Aorta (tissue), 5 donors: ENCODE data around the gene ROBO1. TPM values are rescaled to one million over a fixed set of nuclear protein-coding genes. Genes with fewer than 3 reads are reported as not detected.

Experiments
- ATAC-seq: fragments of 200-7000 bp; cut with Tn5 transposase; one replicate; pipeline ENCODE4 v1.9.1; 2022; ENCODE audit warnings: moderate library complexity; ENCODE audit not compliant: low FRiP score
- DNase-seq, 2 donors: peaks; one replicate each; pipeline ENCODE4 v3.0.0-alpha.2; 2020
- H3K27ac ChIP-seq, 2 donors: one replicate each; pipeline ENCODE4 v1.5.1; 2013; ENCODE audit warnings: low read length in 2 of 2, mild to moderate bottlenecking in 2 of 2, moderate library complexity in 2 of 2, control low read depth in 1 of 2, inconsistent platforms in 1 of 2, low read depth in 1 of 2
- H3K27me3 ChIP-seq, 2 donors: one replicate each; pipeline ENCODE4 v1.6.1; 2013; ENCODE audit warnings: control low read depth in 1 of 2, low read length in 1 of 2, mild to moderate bottlenecking in 1 of 2, moderate library complexity in 1 of 2; ENCODE audit not compliant: insufficient read depth in 2 of 2, control insufficient read depth in 1 of 2
- H3K36me3 ChIP-seq, 2 donors: one replicate each; pipeline ENCODE4 v1.6.1; 2013; ENCODE audit warnings: control low read depth in 1 of 2, low read length in 1 of 2, mild to moderate bottlenecking in 1 of 2; ENCODE audit not compliant: insufficient read depth in 2 of 2, control insufficient read depth in 1 of 2
- H3K4me1 ChIP-seq, 2 donors: one replicate each; pipeline ENCODE4 v1.6.1; 2013; ENCODE audit warnings: low read length in 2 of 2, control low read depth in 1 of 2, mild to moderate bottlenecking in 1 of 2, moderate library complexity in 1 of 2; ENCODE audit not compliant: insufficient read depth in 2 of 2, control insufficient read depth in 1 of 2
- H3K4me3 ChIP-seq, 2 donors: one replicate each; pipeline ENCODE4 v1.5.1; 2013; ENCODE audit warnings: low read length in 2 of 2, control low read depth in 1 of 2, mild to moderate bottlenecking in 1 of 2
- H3K9me3 ChIP-seq: one replicate; pipeline ENCODE4 v1.6.1; 2013; ENCODE audit warnings: mild to moderate bottlenecking, low read length; ENCODE audit not compliant: control insufficient read depth
- WGBS, 2 donors: extraction: QIAGEN DNeasy Blood & Tissue Kit; methylation state at CpG; one replicate each; pipeline ENCODE4 v1.1.7; 2013; 5-methylcytosine and 5-hydroxymethylcytosine counted together
- intact Hi-C, 2 donors: fragments of 100-400 bp; cut with DNase I; formaldehyde crosslinking; loops; one replicate each; pipeline versions ENCODE4 v1.14.2 to v1.15.0; 2022
- polyA plus RNA-seq, 2 donors: library from polyadenylated mRNA; stranded (reverse); fragments of 200-250 nt; gene quantifications; one replicate each; pipeline ENCODE4 v1.2.3, GENCODE V29; 2013
- total RNA-seq, 2 donors: library from RNA; stranded (reverse); fragmentation: NEBNext Ultra II Directional; extraction: Animal tissue kit (Norgen Biotek cat#: 25700); gene quantifications; one replicate each; pipeline ENCODE4 v1.2.1, GENCODE V29; 2021
- donor health status: healthy with polysubstance abuse.
- donor health status: Bipolar disorder and iron deficiency.
- donor health status: DM: no; HTN: no; CAD: no.
- donor health status: DM: no; HTN: no; CAD: no.
- donor health status: DM: yes; HTN: yes; CAD: no.

The ROBO1 gene
- total and polyA plus RNA-seq, 4 donors: 2.1 to 33.1 (median 16.6) TPM

GRCh38 chr3:79410617-79411016 is 357.2 kb downstream of the ROBO1 start:
- no peak overlapping the region for H3K4me3 ChIP-seq
- H3K9me3 ChIP-seq: no peaks in the 10 kb centered on the region
- ATAC-seq: no peak
- intact Hi-C loops: no loop called here
- no peak overlapping the region for H3K27ac ChIP-seq
- H3K27me3 ChIP-seq: no peaks in the 10 kb centered on the region
- H3K4me1 ChIP-seq: no peaks in the 10 kb centered on the region
- WGBS, 2 donors: 75 to 77% methylated on average over 2 of the region's 2 CpGs
- H3K36me3 ChIP-seq: no peaks in the 10 kb centered on the region
- no peak for DNase-seq

GRCh38 chr3:79410136-79410535 is 357.7 kb downstream of the ROBO1 start:
- H3K4me3 ChIP-seq: no peak overlapping the region
- H3K27me3 ChIP-seq: no peaks in the 10 kb centered on the region
- ATAC-seq: no peak
- no peak overlapping the region for H3K27ac ChIP-seq
- DNase-seq: no peak
- H3K36me3 ChIP-seq: no peaks in the 10 kb centered on the region
- intact Hi-C loops: no loop called here
- H3K9me3 ChIP-seq: no peaks in the 10 kb centered on the region
- no peaks in the 10 kb centered on the region for H3K4me1 ChIP-seq
- WGBS, 2 donors: 79 to 86% methylated on average over 2 of the region's 2 CpGs

DNA sequence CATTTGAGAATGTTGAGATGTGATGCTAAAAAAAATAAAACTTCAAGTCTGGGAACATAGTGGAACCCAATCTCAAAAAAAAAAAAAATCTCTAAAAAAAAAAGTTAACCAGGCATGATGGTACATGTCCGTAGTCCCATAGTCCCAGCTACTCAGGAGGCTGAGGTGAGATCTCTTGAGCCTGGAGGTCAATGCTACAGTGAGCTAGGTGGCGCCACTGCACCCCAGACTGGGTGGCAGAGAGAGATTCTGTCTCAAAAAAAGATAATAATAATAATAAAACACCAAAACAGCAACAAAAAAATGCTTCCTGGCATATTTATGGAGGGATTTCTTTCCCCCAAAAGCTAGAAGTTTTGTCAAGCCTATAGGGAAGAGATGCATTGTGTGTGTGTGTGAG is 361.6 kb downstream of the ROBO1 start:
- DNase-seq: no peak
- no peak for ATAC-seq
- 83 to 88% methylated on average over 2 of the region's 2 CpGs for WGBS, 2 donors
- Histone ChIP-seq H3K27ac (no peak overlapping the region), H3K9me3 (no peaks in the 10 kb centered on the region), H3K27me3 (no peaks in the 10 kb centered on the region), H3K4me3 (no peak overlapping the region), H3K4me1 (no peaks in the 10 kb centered on the region), H3K36me3 (no peaks in the 10 kb centered on the region)
- intact Hi-C loops: no loop called here

DNA sequence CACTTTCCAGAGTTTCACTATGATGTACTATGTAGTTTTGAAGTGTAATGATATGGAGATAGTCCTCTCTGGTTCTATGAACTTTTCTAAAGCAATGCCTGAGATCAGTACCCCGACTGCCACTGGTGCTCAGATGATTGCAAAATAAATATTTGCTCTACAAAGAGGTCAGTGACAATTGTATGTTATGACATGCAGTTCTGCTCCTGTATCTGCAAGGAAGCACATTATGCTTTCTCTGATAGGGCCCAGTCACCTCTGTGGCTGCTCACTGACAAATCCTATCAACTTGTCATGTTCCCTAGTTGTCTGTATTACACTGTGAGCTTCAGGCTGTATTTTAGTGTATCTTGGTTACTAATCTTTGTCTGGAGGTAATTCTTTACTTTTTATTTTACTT is 362.6 kb downstream of the ROBO1 start:
- intact Hi-C loops: no loop called here
- Histone ChIP-seq H3K4me1 (no peaks in the 10 kb centered on the region), H3K9me3 (no peaks in the 10 kb centered on the region), H3K27me3 (no peaks in the 10 kb centered on the region), H3K36me3 (no peaks in the 10 kb centered on the region), H3K27ac (no peak overlapping the region), H3K4me3 (no peak overlapping the region)
- WGBS, 2 donors: 32 to 48% methylated on average over 1 of the region's 1 CpG
- DNase-seq (no peak), ATAC-seq (no peak)

DNA sequence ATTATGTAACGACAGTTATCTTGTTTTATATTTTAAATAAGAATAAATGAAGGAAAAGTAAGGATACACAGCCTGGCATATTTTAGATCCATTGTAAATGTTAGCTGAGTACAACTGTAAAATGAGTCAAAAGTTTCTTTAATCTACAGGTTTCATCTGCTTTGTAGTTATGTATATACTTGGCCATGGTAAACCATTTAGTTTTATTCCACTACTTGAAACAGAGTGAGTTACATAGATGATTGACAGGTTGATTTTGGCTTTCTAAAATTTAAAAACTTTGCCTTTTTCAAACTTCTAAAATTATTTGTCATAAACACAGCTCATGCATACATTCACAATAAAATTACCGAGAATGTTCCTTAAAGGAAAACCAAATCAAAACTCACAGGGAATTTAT is 371.2 kb downstream of the ROBO1 start:
- ATAC-seq (no peak), DNase-seq (no peak)
- Histone ChIP-seq H3K4me3 (no peak overlapping the region), H3K36me3 (no peaks in the 10 kb centered on the region), H3K4me1 (no peaks in the 10 kb centered on the region), H3K27me3 (no peaks in the 10 kb centered on the region), H3K27ac (no peak overlapping the region), H3K9me3 (no peaks in the 10 kb centered on the region)
- 49 to 54% methylated on average over 2 of the region's 2 CpGs for WGBS, 2 donors
- intact Hi-C loops: no loop called here

- DNase-seq (no peak), ATAC-seq (no peak)
- no peaks in the 10 kb centered on the region for H3K36me3 ChIP-seq
- 90 to 95% methylated on average over 1 of the region's 1 CpG for WGBS, 2 donors
- H3K9me3 ChIP-seq: no peaks in the 10 kb centered on the region
- no peak overlapping the region for H3K27ac ChIP-seq
- intact Hi-C loops: no loop called here
- no peak overlapping the region for H3K4me3 ChIP-seq
- H3K4me1 ChIP-seq: no peaks in the 10 kb centered on the region
- H3K27me3 ChIP-seq: no peaks in the 10 kb centered on the region
Observed at GRCh38 chr3:79392479-79392878, 375.3 kb downstream of the ROBO1 start.

GRCh38 chr3:79390352-79390751 is 377.4 kb downstream of the ROBO1 start:
- no peaks in the 10 kb centered on the region for H3K9me3 ChIP-seq
- H3K36me3 ChIP-seq: no peaks in the 10 kb centered on the region
- H3K4me3 ChIP-seq: no peak overlapping the region
- intact Hi-C loops: no loop called here
- H3K27ac ChIP-seq: no peak overlapping the region
- WGBS, 2 donors: 80 to 84% methylated on average over 2 of the region's 2 CpGs
- H3K4me1 ChIP-seq: no peaks in the 10 kb centered on the region
- DNase-seq: no peak
- ATAC-seq: no peak
- H3K27me3 ChIP-seq: no peaks in the 10 kb centered on the region

DNA sequence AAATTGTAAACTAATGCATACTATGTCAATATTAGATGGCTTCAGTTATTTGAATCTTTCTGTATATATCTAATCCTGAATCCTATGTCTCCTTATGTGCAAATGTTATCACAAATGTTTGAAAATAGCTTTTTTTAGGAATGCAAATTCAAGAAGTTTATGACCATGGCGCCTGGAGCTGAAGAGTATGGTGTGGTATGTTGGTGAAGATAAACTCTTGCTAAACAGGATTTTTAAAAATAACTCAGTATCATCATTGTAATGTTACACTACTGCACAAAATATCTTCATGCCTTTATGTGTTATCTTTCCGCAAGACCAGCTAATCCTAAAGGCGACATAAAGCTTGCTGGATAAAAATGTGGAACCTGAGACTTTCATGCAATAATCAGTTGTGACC is 382.6 kb downstream of the ROBO1 start:
- Histone ChIP-seq H3K9me3 (no peaks in the 10 kb centered on the region), H3K4me1 (no peaks in the 10 kb centered on the region), H3K27ac (no peak overlapping the region), H3K36me3 (no peaks in the 10 kb centered on the region), H3K4me3 (no peak overlapping the region), H3K27me3 (no peaks in the 10 kb centered on the region)
- ATAC-seq (no peak), DNase-seq (no peak)
- WGBS, 2 donors: 72 to 79% methylated on average over 3 of the region's 3 CpGs
- intact Hi-C loops: no loop called here

DNA sequence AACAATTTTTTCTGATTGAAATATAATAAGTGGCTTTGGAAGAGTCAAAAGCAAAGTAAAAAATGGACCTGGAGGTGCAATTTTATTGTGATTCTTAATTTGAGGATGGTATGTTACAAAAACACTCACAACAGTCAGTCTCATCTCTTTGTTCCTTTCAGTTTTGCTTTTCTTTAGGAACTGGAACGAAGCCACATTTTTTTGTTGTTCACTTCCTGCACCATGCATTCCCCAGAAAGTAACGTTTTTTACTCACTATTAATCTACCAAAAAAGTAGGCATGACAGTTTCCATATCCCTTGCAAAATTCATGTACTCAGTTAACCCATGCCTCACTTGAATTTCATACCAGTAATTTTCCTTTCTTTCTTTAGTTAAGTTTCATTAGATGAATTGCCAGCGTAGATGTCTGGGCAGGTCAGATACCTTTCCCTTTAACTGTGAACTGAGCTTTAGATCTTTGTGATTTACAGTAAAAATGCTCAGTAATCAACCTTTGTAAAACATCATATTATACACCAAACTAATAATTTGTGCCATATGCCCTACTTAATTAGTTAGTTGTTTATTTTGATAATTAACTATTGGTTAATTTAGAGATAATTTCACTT is 384.3 kb downstream of the ROBO1 start:
- H3K4me1 ChIP-seq: no peaks in the 10 kb centered on the region
- intact Hi-C loops: no loop called here
- H3K27me3 ChIP-seq: peaks cover 0 to 1% of the 10 kb centered on the region in 2 donors
- ATAC-seq (no peak), DNase-seq (no peak)
- H3K36me3 ChIP-seq: no peaks in the 10 kb centered on the region
- no peak overlapping the region for H3K27ac ChIP-seq
- 11 to 15% methylated on average over 3 of the region's 3 CpGs for WGBS, 2 donors
- no peaks in the 10 kb centered on the region for H3K9me3 ChIP-seq
- no peak overlapping the region for H3K4me3 ChIP-seq
